Stomach (tissue), 9 donors: ENCODE data around the gene EXOSC7. TPM values are rescaled to one million over a fixed set of nuclear protein-coding genes. Genes with fewer than 3 reads are reported as not detected.

Experiments used
- DNase-seq, 2 donors: peaks; one replicate each; pipeline versions ENCODE4 v3.0.0 to v3.0.0-alpha.2; 2013 to 2019
- H3K27ac ChIP-seq, 5 donors: fragments of 200-600 bp in 4 of 5; sonication (generic) in 4 of 5; one replicate each; pipeline ENCODE4 v1.5.1; 2013 to 2019; ENCODE audit warnings: mild to moderate bottlenecking in 1 of 5, moderate library complexity in 1 of 5
- H3K27me3 ChIP-seq, 3 donors: fragments of 200-600 bp; sonication (generic); one replicate each; pipeline ENCODE4 v1.5.1; 2017 to 2019; ENCODE audit warnings: mixed run types in 1 of 3
- H3K36me3 ChIP-seq, 4 donors: fragments of 200-600 bp; sonication (generic); 1 replicate in 3 of 4; 2 replicates in 1 of 4; pipeline ENCODE4 v1.5.1; 2016 to 2019
- H3K4me1 ChIP-seq, 4 donors: fragments of 200-600 bp; sonication (generic); one replicate each; pipeline ENCODE4 v1.5.1; 2016 to 2019
- H3K4me3 ChIP-seq, 4 donors: fragments of 200-600 bp; sonication (generic) in 3 of 4; one replicate each; pipeline ENCODE4 v1.5.1; 2016 to 2019; ENCODE audit warnings: mild to moderate bottlenecking in 1 of 4
- H3K9me3 ChIP-seq, 4 donors: fragments of 200-600 bp; sonication (generic); one replicate each; pipeline ENCODE4 v1.5.1; 2016 to 2019
- CTCF ChIP-seq, 7 experiments: fragments of 450-650 bp in 4 of 7; fragments of 200-600 bp in 3 of 7; sonication (generic) in 3 of 7; IDR thresholded peaks; one replicate each; pipeline ENCODE4 v1.5.1; 2016 to 2019; ENCODE audit warnings: antibody characterized with exemption in 7 of 7, control low read depth in 2 of 7, mild to moderate bottlenecking in 1 of 7
- EP300 ChIP-seq: sonication (generic); formaldehyde crosslinking; IDR thresholded peaks from one replicate; pipeline ENCODE4 v1.6.1; 2017; ENCODE audit warnings: antibody characterized with exemption
- POLR2A ChIP-seq, 4 donors: fragments of 450-650 bp; IDR thresholded peaks; one replicate each; pipeline ENCODE4 v1.6.1; 2016; ENCODE audit warnings: antibody characterized with exemption in 4 of 4, control low read depth in 2 of 4, mild to moderate bottlenecking in 1 of 4, moderate library complexity in 1 of 4
- POLR2AphosphoS5 ChIP-seq, 3 donors: sonication (generic); formaldehyde crosslinking; IDR thresholded peaks; one replicate each; pipeline ENCODE4 v1.6.1; 2016; ENCODE audit warnings: antibody characterized with exemption in 3 of 3
- WGBS, 5 donors: extraction: QIAGEN DNeasy Blood & Tissue Kit in 3 of 5; methylation state at CpG; one replicate each; pipeline versions ENCODE4 v1.1.5 to v1.1.7; 2013 to 2018; 5-methylcytosine and 5-hydroxymethylcytosine counted together
- intact Hi-C: fragments of 100-400 bp; cut with DNase I; formaldehyde crosslinking; loops from one replicate; pipeline ENCODE4 v1.15.1; 2023; ENCODE audit warnings: low total_unique reads
- polyA plus RNA-seq, 3 donors: library from polyadenylated mRNA; stranded (reverse); fragments of 200-250 nt; gene quantifications; one replicate each; pipeline ENCODE4 v1.2.3, GENCODE V29; 2013
- total RNA-seq, 5 donors: library from RNA; depleted of rRNA; stranded (reverse); fragments of >200 nt; gene quantifications; one replicate each; pipeline versions ENCODE4 v1.1.0 to v1.2.3, GENCODE V29; 2014 to 2016
- donor health status: healthy with polysubstance abuse.
- donor health status: Bipolar disorder and iron deficiency.
- donor health status: healthy.

The EXOSC7 gene
- total and polyA plus RNA-seq, 8 donors = 29.5 to 57.4 (median 42.6) TPM

- peaks cover 30 to 57% (median 34%) of the 10 kb centered on the region in 4 donors for H3K4me1 ChIP-seq
- no peak for TF ChIP-seq POLR2AphosphoS5 (IDR thresholded peaks at IDR 0.05)
- no peak for TF ChIP-seq POLR2A (IDR thresholded peaks at IDR 0.05)
- no peak for TF ChIP-seq CTCF (IDR thresholded peaks at IDR 0.05)
- TF ChIP-seq EP300 = no peak
- WGBS, 5 donors = 48 to 69% (median 58%) methylated on average over 3 of the region's 3 CpGs
- intact Hi-C loops = no loop called here
- no peak overlapping the region for H3K4me3 ChIP-seq
- no peaks in the 10 kb centered on the region for H3K9me3 ChIP-seq
- H3K27ac ChIP-seq = peak overlapping the region in 1 of 5 donors; percentile 3
- peaks cover 14 to 67% (median 51%) of the 10 kb centered on the region in 4 donors for H3K36me3 ChIP-seq
- no peak for DNase-seq
- H3K27me3 ChIP-seq = no peaks in the 10 kb centered on the region
These were observed 20.5 kb downstream of the EXOSC7 start for GRCh38 chr3:44996556-44996969.

DNA sequence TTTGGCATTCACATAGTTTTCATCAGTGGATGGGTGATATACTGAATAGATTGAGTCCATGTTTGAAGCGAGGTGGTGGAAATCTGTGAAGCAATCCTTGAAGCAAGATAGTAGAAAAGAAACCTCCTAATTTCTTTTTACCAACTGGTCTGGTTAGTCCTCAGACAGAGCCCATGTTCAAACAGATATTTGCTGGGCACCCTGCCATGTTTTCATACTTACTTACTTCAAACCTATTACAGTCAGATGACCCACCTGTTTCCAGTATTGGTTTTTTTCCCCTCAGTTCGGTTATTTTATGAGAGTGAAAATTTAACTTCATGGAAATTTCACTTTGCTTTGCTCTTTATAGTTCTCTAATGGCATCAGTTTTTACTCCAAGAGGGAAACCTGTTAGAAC, 23.7 kb downstream of the EXOSC7 start:
- DNase-seq = peak; percentile 59 to 65
- 30 to 59% (median 50%) methylated on average over 2 of the region's 2 CpGs for WGBS, 5 donors

DNA sequence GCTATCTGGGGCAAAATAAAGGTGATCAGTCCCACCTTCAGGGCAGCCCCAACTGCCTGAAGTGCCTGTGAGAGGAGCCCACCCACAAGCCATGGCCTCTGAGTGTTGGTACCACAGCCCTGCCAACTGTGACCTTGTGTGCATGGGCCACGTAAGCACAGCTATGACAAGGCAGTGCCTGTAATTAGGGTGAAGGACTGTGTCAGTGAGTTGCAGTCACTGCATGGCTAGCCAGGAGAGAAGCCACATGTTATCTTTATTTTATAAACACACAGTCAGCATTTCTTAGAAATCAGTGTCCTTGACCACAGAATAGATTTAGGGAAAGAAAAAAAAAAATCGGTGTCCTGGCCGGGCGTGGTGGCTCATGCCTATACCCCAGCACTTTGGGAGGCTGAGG, 24.8 kb downstream of the EXOSC7 start:
- no peaks in the 10 kb centered on the region for H3K27me3 ChIP-seq
- H3K4me1 ChIP-seq = peaks cover 2 to 20% (median 4%) of the 10 kb centered on the region in 4 donors
- 83 to 95% (median 89%) methylated on average over 3 to 4 of the region's 4 CpGs for WGBS, 5 donors
- H3K27ac ChIP-seq = no peak overlapping the region
- no peaks in the 10 kb centered on the region for H3K9me3 ChIP-seq
- intact Hi-C loops = no loop called here
- DNase-seq = no peak
- no peak overlapping the region for H3K4me3 ChIP-seq
- peaks cover 10 to 93% (median 88%) of the 10 kb centered on the region in 4 donors for H3K36me3 ChIP-seq
- TF ChIP-seq POLR2A (IDR thresholded peaks at IDR 0.05) (no peak), POLR2AphosphoS5 (IDR thresholded peaks at IDR 0.05) (no peak), EP300 (no peak), CTCF (IDR thresholded peaks at IDR 0.05) (no peak)

More for the DNA sequence above, 23.7 kb downstream of the EXOSC7 start:
- Histone ChIP-seq H3K9me3 (no peaks in the 10 kb centered on the region), H3K4me3 (no peak overlapping the region), H3K4me1 (peaks cover 12 to 30% (median 15%) of the 10 kb centered on the region in 4 donors), H3K27ac (peak overlapping the region in 1 of 5 donors; percentile 25), H3K27me3 (no peaks in the 10 kb centered on the region), H3K36me3 (peaks cover 10 to 87% (median 78%) of the 10 kb centered on the region in 4 donors)
- no peak for TF ChIP-seq CTCF (IDR thresholded peaks at IDR 0.05)
- TF ChIP-seq EP300 = no peak
- TF ChIP-seq POLR2AphosphoS5 (IDR thresholded peaks at IDR 0.05) = no peak
- no peak for TF ChIP-seq POLR2A (IDR thresholded peaks at IDR 0.05)
- intact Hi-C loops = no loop called here

DNA sequence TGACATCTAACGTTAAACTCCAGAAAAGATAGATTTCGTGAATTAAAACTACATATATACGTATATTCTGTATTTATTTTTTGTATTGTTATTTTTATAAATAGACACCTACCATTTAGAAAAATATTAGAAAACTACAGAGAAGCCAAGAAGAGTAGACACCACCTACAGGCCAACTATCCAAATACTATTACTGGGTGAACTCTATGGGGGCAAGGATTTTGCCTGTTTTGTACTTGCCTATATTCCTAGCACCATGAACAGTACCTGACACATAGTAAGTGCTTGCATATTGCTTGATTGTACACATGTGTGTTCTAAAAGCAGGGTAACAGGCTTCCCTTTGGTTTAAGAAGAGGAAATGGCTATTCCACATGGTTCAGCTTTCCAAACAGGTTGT, 25.7 kb downstream of the EXOSC7 start:
- intact Hi-C loops = no loop called here

More for the DNA sequence above, 25.7 kb downstream of the EXOSC7 start:
- TF ChIP-seq CTCF (IDR thresholded peaks at IDR 0.05) = peak in 1 of 7 experiments; percentile 6
- TF ChIP-seq POLR2AphosphoS5 (IDR thresholded peaks at IDR 0.05) = no peak
- Histone ChIP-seq H3K36me3 (peaks cover 12 to 92% (median 89%) of the 10 kb centered on the region in 4 donors), H3K27me3 (no peaks in the 10 kb centered on the region), H3K27ac (no peak overlapping the region), H3K4me3 (no peak overlapping the region), H3K4me1 (peaks cover 0 to 10% (median 0%) of the 10 kb centered on the region in 4 donors), H3K9me3 (no peaks in the 10 kb centered on the region)
- no peak for DNase-seq
- WGBS, 5 donors = 96 to 99% (median 97%) methylated on average over 3 of the region's 3 CpGs
